ENCODE data around the gene PDE3A.
"Not testable (repeated sequence)": the region's sequence is repeated elsewhere in the genome, so short reads cannot be mapped to it uniquely, and the experiment has no call there.

Gene PDE3A

DNA sequence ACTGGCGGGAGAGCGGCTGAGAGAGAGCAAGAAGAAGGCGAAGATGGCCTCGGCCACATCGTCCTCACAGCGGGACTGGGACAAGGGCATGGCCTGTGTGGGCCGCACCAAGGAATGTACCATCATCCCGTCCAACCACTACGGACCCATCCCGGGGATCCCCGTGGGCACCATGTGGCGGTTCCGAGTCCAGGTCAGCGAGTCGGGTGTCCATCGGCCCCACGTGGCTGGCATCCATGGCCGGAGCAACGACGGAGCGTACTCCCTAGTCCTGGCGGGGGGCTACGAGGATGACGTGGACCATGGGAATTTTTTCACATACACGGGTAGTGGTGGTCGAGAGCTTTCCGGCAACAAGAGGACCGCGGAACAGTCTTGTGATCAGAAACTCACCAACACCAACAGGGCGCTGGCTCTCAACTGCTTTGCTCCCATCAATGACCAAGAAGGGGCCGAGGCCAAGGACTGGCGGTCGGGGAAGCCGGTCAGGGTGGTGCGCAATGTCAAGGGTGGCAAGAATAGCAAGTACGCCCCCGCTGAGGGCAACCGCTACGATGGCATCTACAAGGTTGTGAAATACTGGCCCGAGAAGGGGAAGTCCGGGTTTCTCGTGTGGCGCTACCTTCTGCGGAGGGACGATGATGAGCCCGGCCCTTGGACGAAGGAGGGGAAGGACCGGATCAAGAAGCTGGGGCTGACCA lies 183.6 kb downstream of the PDE3A start:
- DNase-seq (ENCODE audit: low read depth): not testable (repeated sequence)

DNA sequence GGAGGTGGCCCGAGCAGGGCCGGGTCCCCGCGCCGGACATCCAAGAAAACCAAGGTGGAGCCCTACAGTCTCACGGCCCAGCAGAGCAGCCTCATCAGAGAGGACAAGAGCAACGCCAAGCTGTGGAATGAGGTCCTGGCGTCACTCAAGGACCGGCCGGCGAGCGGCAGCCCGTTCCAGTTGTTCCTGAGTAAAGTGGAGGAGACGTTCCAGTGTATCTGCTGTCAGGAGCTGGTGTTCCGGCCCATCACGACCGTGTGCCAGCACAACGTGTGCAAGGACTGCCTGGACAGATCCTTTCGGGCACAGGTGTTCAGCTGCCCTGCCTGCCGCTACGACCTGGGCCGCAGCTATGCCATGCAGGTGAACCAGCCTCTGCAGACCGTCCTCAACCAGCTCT lies 184.2 kb downstream of the PDE3A start:
- DNase-seq (ENCODE audit: low read depth): not testable (repeated sequence)

DNA sequence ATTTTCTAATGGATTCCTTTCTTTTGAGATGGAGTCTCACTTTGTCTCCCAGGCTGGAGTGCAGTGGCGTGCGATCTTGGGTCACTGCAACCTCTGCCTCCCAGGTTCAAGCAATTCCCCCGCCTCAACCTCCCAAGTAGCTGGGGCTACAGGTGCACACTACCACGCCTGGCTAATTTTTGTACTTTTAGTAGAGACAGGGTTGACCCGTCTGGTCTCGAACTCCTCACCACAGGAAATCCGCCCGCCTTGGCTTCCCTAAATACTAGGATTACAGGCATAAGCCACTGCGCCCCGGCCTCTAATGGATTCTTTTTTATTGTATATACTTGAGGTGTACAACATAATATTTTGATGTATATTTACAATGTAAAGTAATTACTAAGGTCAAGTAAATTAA lies 186.7 kb downstream of the PDE3A start:
- DNase-seq (ENCODE audit: low read depth): no peak

- DNase-seq (ENCODE audit: low read depth): no peak
These were observed 187.4 kb downstream of the PDE3A start for GRCh38 chr12:20555771-20556170.

- DNase-seq (ENCODE audit: low read depth): no peak
These were observed 188.8 kb downstream of the PDE3A start for GRCh38 chr12:20557096-20557495.

DNA sequence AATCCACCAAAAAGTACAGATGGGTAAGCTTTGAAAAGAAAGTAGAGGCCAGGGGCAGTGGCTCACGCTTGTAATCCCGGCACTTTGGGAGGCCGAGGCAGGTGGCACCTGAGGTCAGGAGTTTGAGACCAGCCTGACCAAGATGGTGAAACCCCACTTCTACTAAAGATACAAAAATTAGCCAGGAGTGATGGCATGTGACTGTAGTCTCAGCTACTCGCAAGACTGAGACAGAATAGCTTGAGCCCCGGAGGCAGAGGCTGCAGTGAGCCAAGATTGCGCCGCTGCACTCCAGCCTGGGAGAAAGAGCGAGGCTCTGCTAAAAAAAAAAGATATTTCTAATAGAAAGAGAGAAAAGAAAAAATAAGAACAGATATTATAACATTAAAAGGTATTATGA lies 192.6 kb downstream of the PDE3A start:
- DNase-seq (ENCODE audit: low read depth): no peak

DNA sequence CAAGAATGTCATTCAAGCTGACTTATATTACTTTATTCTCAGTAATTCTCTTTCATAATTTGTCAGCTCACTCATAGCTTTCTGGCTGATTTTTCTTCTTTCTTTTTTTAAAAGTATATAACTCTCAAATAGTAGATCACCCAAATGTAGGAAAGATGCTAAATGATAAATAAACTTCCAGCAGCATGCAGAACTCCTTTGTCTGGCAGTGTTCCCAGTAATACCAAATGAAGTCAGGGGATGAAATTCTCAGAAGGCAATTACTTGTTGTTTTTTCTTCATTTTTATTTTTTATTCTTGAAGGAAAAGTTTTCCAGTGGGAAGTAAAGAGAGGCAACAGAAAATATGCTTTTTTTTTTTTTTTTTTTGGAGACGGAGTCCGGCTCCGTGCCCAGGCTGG lies 193.5 kb downstream of the PDE3A start:
- no peak for DNase-seq (ENCODE audit: low read depth)

GRCh38 chr12:20567413-20567812 lies 199.1 kb downstream of the PDE3A start:
- DNase-seq (ENCODE audit: low read depth): no peak

DNA sequence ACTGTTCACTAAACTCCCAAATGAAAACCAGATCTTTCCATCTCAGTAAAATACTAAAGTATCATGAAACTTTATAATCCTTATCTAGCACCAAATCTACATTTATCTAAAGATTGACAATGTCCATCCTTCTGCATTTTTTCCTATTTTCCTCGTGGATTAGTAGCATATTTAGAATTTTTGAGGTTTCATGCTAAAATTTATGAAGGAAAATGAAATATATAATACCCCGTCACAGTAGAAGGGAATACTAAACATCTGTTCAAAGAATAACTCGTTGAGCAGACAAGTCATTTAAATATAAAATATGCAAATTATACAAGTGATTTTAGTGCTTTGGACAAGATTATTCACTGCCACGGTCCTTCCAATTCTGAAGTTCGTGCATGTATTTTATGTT lies 204.1 kb downstream of the PDE3A start:
- no peak for DNase-seq (ENCODE audit: low read depth)

DNA sequence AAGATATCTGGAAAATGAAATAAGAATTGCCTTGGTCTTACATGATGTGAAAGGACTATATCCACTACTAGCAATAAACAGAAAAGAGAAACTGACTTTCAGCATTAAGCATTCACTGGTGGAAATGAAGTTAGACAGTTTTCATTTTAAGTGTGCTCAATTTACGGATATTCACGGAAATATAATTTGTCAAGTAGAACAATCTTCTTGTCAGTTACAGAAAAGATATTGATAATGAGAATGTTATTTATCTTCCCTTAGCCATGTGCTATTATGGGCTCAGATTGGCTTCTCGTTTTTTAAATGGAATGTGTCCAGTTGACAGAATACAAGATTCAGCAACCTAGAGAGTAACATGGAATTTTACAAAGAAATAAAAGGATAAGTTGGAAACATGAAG lies 208.2 kb downstream of the PDE3A start:
- DNase-seq (ENCODE audit: low read depth): no peak

GRCh38 chr12:20577054-20577453 lies 208.7 kb downstream of the PDE3A start:
- no peak for DNase-seq (ENCODE audit: low read depth)

DNA sequence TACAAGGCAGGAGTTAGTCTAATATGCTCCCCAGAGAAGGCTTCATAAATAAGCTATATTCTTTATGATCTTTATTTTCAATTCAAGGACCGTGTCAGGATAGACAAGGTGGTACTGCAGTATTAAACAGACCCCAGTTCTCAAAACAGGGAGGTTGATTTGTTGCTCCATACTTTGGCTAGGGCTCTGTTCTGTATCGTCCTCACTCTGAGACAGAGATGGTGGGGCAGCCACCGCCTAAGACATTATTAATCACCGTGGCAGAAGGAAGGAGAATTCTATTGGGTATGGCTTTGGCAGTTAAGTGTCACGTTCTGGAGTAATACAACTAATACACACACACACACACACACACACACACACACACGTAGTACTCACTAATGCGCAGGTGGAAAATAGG lies 209.8 kb downstream of the PDE3A start:
- no peak for DNase-seq (ENCODE audit: low read depth)

GRCh38 chr12:20585055-20585625 lies 216.8 kb downstream of the PDE3A start:
- no peak for DNase-seq (ENCODE audit: low read depth)

DNA sequence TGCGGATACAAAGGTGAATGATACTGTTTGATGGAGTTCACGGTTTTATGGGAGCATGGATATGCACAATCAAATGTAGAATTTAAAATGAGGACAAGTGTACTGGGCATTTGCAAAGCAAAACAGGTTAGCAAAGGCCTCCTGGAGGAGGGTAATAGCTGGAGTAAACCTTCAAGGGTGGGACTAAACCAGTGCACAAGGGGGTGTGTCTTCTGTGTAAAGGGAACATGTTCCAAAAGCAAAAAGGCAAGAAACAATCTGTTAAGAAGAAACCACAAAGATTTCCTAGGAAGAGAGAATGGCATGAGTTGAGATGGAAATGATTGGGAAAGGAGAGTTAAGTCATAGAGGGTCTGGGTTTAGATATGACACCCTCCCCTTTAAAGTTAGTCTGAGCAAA lies 217.6 kb downstream of the PDE3A start:
- DNase-seq (ENCODE audit: low read depth): no peak

DNA sequence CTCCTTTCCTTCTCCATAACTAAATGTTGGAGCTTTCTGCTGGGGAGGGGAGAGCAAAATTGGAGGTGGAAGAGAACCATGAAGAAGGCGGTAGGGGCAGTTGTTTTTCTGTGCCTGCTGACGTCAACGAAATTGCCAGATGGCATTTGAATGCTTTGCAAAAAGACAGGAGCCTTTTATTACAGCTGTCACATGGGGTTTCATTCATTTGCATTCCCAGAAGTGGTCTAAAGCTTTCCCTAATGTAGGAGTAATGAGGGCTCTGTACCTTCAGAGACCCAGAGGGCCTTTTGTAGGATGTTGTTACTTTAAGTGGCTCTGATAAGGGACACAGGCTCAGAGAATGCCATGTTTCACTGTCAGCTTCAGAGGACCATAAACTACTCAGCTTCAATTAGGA lies 219.7 kb downstream of the PDE3A start:
- DNase-seq (ENCODE audit: low read depth): no peak

DNA sequence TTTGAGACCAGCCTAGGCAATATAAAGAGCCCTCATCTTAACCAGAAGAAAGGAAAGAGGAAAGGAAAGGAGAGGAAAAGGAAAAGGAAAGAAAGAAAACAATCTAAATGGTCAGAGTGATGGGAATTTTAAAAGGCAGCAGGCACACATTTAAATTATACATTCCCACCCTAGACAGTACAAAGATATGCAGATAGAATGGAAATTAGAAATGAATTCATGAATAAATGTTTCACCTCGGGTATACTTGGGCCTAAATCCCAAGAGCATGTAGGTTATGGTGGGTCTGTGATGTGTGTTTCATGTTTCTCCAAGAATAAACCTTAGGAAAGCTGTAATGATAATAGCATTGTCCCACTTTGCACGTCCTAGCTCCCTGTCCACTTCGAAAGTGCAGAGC lies 222.2 kb downstream of the PDE3A start:
- no peak for DNase-seq (ENCODE audit: low read depth)

DNA sequence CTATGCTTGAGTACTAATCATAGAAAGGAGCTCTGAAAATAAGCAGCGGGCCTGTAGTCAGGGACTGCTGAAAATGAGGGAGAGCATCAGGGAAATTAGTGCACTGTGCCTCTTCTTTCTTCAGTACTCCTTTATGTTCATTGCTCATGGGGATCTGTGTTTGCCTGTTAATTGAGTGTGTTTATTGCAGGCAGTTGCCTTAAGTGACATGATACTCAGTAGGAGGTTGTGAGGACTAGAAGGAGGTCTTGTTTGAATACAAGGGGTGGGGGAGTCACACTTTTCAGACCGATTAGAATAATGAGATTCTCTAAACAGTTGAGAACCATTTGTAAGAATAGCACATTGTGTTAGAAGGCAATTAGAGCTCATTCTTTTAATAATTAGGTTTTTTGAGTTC lies 224.2 kb downstream of the PDE3A start:
- DNase-seq (ENCODE audit: low read depth): no peak

DNA sequence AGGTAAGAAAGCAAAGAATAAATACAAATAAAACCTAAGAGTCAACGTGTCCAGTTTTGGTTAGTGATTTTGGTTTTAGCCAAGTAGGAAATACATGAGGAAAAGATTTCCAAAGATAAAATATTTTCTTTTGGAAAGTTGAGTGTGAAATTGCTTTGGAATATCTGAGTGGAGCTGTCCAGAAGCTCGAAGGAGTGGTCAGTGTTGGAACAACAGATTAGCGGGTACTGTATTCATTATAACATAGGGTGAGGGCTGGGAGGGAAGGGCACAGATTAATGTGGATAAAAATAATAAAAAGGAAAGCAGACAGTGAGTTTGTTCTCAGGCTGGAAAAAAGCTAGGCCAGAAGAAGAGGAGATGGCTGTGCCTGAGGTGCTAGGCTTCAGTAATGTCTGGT lies 225.3 kb downstream of the PDE3A start:
- no peak for DNase-seq (ENCODE audit: low read depth)

DNA sequence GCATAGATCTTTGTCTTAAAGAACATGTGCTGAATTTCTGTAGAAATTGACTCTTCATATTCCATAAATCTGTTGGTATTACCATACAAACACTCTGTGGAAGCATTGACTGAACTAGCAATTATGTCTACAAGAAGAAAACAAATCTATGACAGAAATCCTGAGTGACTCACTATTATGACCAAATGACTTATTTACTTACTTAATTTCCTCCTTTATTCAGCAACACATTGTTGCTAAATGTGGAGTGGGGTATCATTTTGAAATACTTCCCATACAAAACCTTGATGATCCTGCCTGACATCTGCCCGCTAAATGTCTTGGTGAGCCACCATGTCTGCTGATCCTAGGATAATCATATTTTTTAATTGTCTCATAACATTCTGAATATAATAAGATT lies 227.7 kb downstream of the PDE3A start:
- no peak for DNase-seq (ENCODE audit: low read depth)

- DNase-seq (ENCODE audit: low read depth): no peak
These were observed 231.4 kb downstream of the PDE3A start for GRCh38 chr12:20599757-20600156.

- no peak for DNase-seq (ENCODE audit: low read depth)
These were observed 233.4 kb downstream of the PDE3A start for GRCh38 chr12:20601668-20602280.

DNA sequence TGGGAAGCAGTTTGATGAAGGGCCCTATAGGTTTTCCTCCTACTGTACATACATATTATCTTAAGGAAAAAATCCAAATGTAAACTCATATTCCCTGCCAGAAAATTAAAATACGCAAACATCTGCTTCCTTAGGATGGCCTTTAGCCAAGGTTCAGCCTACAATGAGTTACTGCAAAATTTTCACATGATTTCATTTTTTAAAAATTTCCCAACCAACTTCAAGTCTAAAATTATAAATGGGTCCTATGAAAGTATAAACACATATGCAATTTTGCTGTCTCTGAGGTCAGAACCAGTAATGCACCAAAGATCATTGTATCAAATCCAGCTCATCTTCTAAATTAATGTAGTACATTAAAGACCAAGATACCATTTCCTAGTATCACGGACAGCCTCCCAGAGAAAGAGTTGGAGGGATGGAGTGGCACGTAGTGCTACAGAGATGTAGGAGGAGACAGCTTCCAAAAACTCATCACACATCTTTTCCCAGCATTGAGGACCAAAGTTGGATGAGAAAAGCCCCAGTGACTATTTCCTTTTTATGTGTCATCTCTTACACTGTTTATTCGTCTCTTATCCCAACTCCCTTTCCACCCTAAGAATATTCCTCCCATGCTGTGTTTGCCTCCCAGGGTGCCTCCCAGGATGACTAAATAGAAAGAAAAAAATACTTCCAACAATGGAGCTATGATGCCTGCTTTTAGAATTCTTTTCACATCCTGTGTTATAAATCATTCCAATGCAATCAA lies 234.5 kb downstream of the PDE3A start:
- no peak for DNase-seq (ENCODE audit: low read depth)

DNA sequence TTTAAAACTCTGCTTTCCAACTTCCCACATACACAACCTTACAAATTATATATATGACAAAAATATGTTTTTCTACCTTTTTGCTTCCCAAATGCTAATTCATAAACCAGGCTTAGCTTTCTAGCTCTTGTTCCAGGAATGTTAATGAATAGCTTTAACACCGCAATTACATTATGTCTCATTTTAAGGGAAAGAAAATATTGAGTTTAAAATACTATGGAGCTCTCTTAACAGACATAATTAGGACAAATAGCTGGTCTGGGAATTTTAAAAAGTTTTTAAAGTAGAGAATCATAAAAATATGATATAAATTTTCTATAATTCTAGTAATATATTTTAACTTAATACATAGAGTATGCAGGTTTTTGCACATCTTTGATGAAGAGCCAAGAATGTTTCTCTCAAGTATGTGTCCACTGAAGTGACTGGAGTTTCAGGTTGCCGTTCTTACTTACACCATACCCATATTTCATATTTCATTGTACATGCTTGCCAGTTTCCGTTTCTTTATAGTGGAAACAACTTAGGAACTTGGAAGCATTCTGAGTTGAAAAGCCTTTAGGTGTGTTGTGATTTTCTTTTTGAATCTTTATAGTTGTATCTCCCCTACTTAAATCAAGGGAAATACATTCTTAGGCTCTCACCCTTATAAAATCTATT lies 236.2 kb downstream of the PDE3A start:
- DNase-seq (ENCODE audit: low read depth): no peak

All from stimulated activated CD8-positive, alpha-beta memory T cell treated with anti-CD3 and anti-CD28 coated beads, Interleukin-12 subunit alpha, Interleukin-12 subunit beta, amount 100 ng/mL, for 1 hour (primary cell).